ENCODE results near the gene LCORL.

Gene LCORL

GRCh38 chr4:17995165-17995564 is 26.4 kb downstream of the LCORL start:
- Histone ChIP-seq H3K14ac (ENCODE audit: low read length) (no peak overlapping the region), H3K79me1 (ENCODE audit: low read depth, low read length) (peaks cover 3% of the 10 kb centered on the region), H2AK5ac (ENCODE audit: low read depth, low read length) (no peak overlapping the region), H3K27ac (replicated peaks; ENCODE audit: low read length) (no peak overlapping the region), H3K36me3 (replicated peaks in 1 of 2; ENCODE audit: control insufficient read depth in 2 of 2, insufficient read depth in 2 of 2, low read length in 2 of 2) (peaks cover 3 to 4% of the 10 kb centered on the region in 2 donors), H2BK12ac (ENCODE audit: low read length) (no peak overlapping the region), H3K23ac (ENCODE audit: low read depth, low read length, poor library complexity) (no peak overlapping the region), H2BK120ac (ENCODE audit: low read depth, low read length) (no peak overlapping the region), H3K4me2 (ENCODE audit: insufficient read depth, low read length, poor library complexity, severe bottlenecking) (no peak overlapping the region), H2BK15ac (ENCODE audit: low read length) (no peak overlapping the region), H3K4ac (ENCODE audit: low read length) (no peak overlapping the region), H3K18ac (ENCODE audit: low read length) (no peak overlapping the region), H3K4me3 (ENCODE audit: low read length in 2 of 2) (no peak overlapping the region), H3K27me3 (ENCODE audit: control insufficient read depth in 3 of 3, insufficient read depth in 3 of 3, low read depth in 1 of 3, low read length in 3 of 3) (no peaks in the 10 kb centered on the region), H3K4me1 (ENCODE audit: control insufficient read depth in 2 of 2, insufficient read depth in 1 of 2, low read depth in 1 of 2, low read length in 2 of 2) (peaks cover 2% of the 10 kb centered on the region in 2 donors), H2BK5ac (ENCODE audit: low read length) (no peak overlapping the region), H4K8ac (ENCODE audit: low read depth, low read length) (no peak overlapping the region), H3K9ac (ENCODE audit: low read depth, low read length, poor library complexity) (no peak overlapping the region), H3K9me3 (replicated peaks in 1 of 2; ENCODE audit: control insufficient read depth in 2 of 2, insufficient read depth in 1 of 2, low read depth in 1 of 2, low read length in 2 of 2) (peaks cover 0 to 29% of the 10 kb centered on the region in 2 donors), H4K91ac (ENCODE audit: low read depth, low read length, poor library complexity) (no peak overlapping the region), H2AFZ (ENCODE audit: low read length) (no peak overlapping the region)
- WGBS, 2 donors (ENCODE audit: extremely low coverage in 2 of 2, insufficient read length in 2 of 2, insufficient replicate concordance in 1 of 2) = no CpG with 5 or more reads among the region's 2 CpGs
- no peak for DNase-seq (ENCODE audit: low spot score)

DNA sequence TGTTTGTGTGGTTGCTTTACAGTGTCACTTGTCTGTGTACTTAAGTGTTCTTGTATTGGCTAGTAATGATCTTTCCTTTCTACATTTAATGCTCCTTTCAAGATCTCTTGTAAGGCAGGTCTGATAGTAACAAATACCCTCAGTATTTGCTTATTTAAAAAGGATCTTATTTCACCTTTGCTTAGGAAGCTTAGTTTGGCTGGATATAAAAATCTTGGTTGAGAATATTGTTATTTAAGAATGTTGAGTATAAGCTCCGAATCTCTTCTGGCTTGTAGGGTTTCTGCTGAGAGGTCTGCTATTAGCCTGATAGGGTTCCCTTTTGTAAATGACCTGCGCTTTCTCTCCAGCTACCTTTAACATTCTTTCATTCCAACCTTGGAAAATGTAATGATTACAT is 35.7 kb downstream of the LCORL start:
- Histone ChIP-seq H2BK15ac (ENCODE audit: low read length) (no peak overlapping the region), H3K4me1 (ENCODE audit: control insufficient read depth in 2 of 2, insufficient read depth in 1 of 2, low read depth in 1 of 2, low read length in 2 of 2) (no peaks in the 10 kb centered on the region), H3K36me3 (replicated peaks in 1 of 2; ENCODE audit: control insufficient read depth in 2 of 2, insufficient read depth in 2 of 2, low read length in 2 of 2) (peaks cover 0 to 16% of the 10 kb centered on the region in 2 donors), H3K79me1 (ENCODE audit: low read depth, low read length) (peaks cover 1% of the 10 kb centered on the region), H3K4me3 (ENCODE audit: low read length in 2 of 2) (no peak overlapping the region), H2BK12ac (ENCODE audit: low read length) (no peak overlapping the region), H3K4ac (ENCODE audit: low read length) (no peak overlapping the region), H3K27me3 (ENCODE audit: control insufficient read depth in 3 of 3, insufficient read depth in 3 of 3, low read depth in 1 of 3, low read length in 3 of 3) (no peaks in the 10 kb centered on the region), H2AFZ (ENCODE audit: low read length) (no peak overlapping the region), H3K9me3 (replicated peaks in 1 of 2; ENCODE audit: control insufficient read depth in 2 of 2, insufficient read depth in 1 of 2, low read depth in 1 of 2, low read length in 2 of 2) (peaks cover 7 to 67% of the 10 kb centered on the region in 2 donors), H3K14ac (ENCODE audit: low read length) (no peak overlapping the region), H3K18ac (ENCODE audit: low read length) (no peak overlapping the region), H3K4me2 (ENCODE audit: insufficient read depth, low read length, poor library complexity, severe bottlenecking) (no peak overlapping the region), H3K23ac (ENCODE audit: low read depth, low read length, poor library complexity) (no peak overlapping the region), H2BK5ac (ENCODE audit: low read length) (no peak overlapping the region), H2BK120ac (ENCODE audit: low read depth, low read length) (no peak overlapping the region), H3K9ac (ENCODE audit: low read depth, low read length, poor library complexity) (no peak overlapping the region), H4K8ac (ENCODE audit: low read depth, low read length) (no peak overlapping the region), H4K91ac (ENCODE audit: low read depth, low read length, poor library complexity) (no peak overlapping the region), H3K27ac (replicated peaks; ENCODE audit: low read length) (no peak overlapping the region), H2AK5ac (ENCODE audit: low read depth, low read length) (no peak overlapping the region)
- no peak for DNase-seq (ENCODE audit: low spot score)
- no CpG with 5 or more reads among the region's 2 CpGs for WGBS, 2 donors (ENCODE audit: extremely low coverage in 2 of 2, insufficient read length in 2 of 2, insufficient replicate concordance in 1 of 2)

- Histone ChIP-seq H3K14ac (ENCODE audit: low read length) (no peak overlapping the region), H2BK12ac (ENCODE audit: low read length) (no peak overlapping the region), H3K4me3 (ENCODE audit: low read length in 2 of 2) (no peak overlapping the region), H2AFZ (ENCODE audit: low read length) (no peak overlapping the region), H4K91ac (ENCODE audit: low read depth, low read length, poor library complexity) (no peak overlapping the region), H3K4me2 (ENCODE audit: insufficient read depth, low read length, poor library complexity, severe bottlenecking) (no peak overlapping the region), H3K18ac (ENCODE audit: low read length) (no peak overlapping the region), H3K4me1 (ENCODE audit: control insufficient read depth in 2 of 2, insufficient read depth in 1 of 2, low read depth in 1 of 2, low read length in 2 of 2) (no peaks in the 10 kb centered on the region), H3K27me3 (ENCODE audit: control insufficient read depth in 3 of 3, insufficient read depth in 3 of 3, low read depth in 1 of 3, low read length in 3 of 3) (no peaks in the 10 kb centered on the region), H3K27ac (replicated peaks; ENCODE audit: low read length) (no peak overlapping the region), H2BK120ac (ENCODE audit: low read depth, low read length) (no peak overlapping the region), H2BK15ac (ENCODE audit: low read length) (no peak overlapping the region), H3K36me3 (replicated peaks in 1 of 2; ENCODE audit: control insufficient read depth in 2 of 2, insufficient read depth in 2 of 2, low read length in 2 of 2) (no peaks in the 10 kb centered on the region), H4K8ac (ENCODE audit: low read depth, low read length) (no peak overlapping the region), H3K9ac (ENCODE audit: low read depth, low read length, poor library complexity) (no peak overlapping the region), H3K4ac (ENCODE audit: low read length) (no peak overlapping the region), H3K9me3 (replicated peaks in 1 of 2; ENCODE audit: control insufficient read depth in 2 of 2, insufficient read depth in 1 of 2, low read depth in 1 of 2, low read length in 2 of 2) (peaks cover 6 to 37% of the 10 kb centered on the region in 2 donors), H2AK5ac (ENCODE audit: low read depth, low read length) (no peak overlapping the region), H3K23ac (ENCODE audit: low read depth, low read length, poor library complexity) (no peak overlapping the region), H3K79me1 (ENCODE audit: low read depth, low read length) (peaks cover 3% of the 10 kb centered on the region), H2BK5ac (ENCODE audit: low read length) (no peak overlapping the region)
- WGBS, 2 donors (ENCODE audit: extremely low coverage in 2 of 2, insufficient read length in 2 of 2, insufficient replicate concordance in 1 of 2) = no CpG with 5 or more reads among the region's 1 CpG
- no peak for DNase-seq (ENCODE audit: low spot score)
These were observed 40.5 kb downstream of the LCORL start for GRCh38 chr4:17981063-17981462.

DNA sequence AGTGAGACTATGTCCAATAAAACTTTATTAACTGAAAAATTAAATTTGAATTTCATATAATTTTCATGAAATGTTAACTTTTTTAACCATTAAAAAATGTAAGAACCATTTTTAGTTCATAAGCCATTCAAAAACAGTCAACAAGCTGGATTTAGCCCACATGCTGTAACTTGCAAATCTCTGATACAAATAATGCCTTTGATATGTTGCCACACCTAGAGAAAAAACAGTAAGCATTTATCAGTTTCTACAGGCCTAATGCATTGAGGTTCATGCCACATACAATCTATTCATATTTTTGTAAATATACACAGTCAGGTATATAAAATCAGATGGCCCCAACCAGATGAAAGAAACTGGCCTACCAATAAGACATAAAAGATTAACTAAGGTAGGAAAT is 52.8 kb downstream of the LCORL start:
- H3K27ac ChIP-seq (replicated peaks; ENCODE audit: low read length) = no peak overlapping the region
- H2BK5ac ChIP-seq (ENCODE audit: low read length) = no peak overlapping the region
- H2BK15ac ChIP-seq (ENCODE audit: low read length) = no peak overlapping the region
- no peak overlapping the region for H2BK12ac ChIP-seq (ENCODE audit: low read length)
- H3K9ac ChIP-seq (ENCODE audit: low read depth, low read length, poor library complexity) = no peak overlapping the region
- no peak overlapping the region for H3K23ac ChIP-seq (ENCODE audit: low read depth, low read length, poor library complexity)
- no peaks in the 10 kb centered on the region for H3K27me3 ChIP-seq (ENCODE audit: control insufficient read depth in 3 of 3, insufficient read depth in 3 of 3, low read depth in 1 of 3, low read length in 3 of 3)
- H3K4ac ChIP-seq (ENCODE audit: low read length) = no peak overlapping the region
- H4K8ac ChIP-seq (ENCODE audit: low read depth, low read length) = no peak overlapping the region
- no peak overlapping the region for H2AK5ac ChIP-seq (ENCODE audit: low read depth, low read length)
- H3K9me3 ChIP-seq (replicated peaks in 1 of 2; ENCODE audit: control insufficient read depth in 2 of 2, insufficient read depth in 1 of 2, low read depth in 1 of 2, low read length in 2 of 2) = peaks cover 0 to 5% of the 10 kb centered on the region in 2 donors
- H4K91ac ChIP-seq (ENCODE audit: low read depth, low read length, poor library complexity) = no peak overlapping the region
- H2BK120ac ChIP-seq (ENCODE audit: low read depth, low read length) = no peak overlapping the region
- H3K4me2 ChIP-seq (ENCODE audit: insufficient read depth, low read length, poor library complexity, severe bottlenecking) = no peak overlapping the region
- H3K14ac ChIP-seq (ENCODE audit: low read length) = no peak overlapping the region
- no peak overlapping the region for H3K4me3 ChIP-seq (ENCODE audit: low read length in 2 of 2)
- H3K18ac ChIP-seq (ENCODE audit: low read length) = no peak overlapping the region
- no peaks in the 10 kb centered on the region for H3K4me1 ChIP-seq (ENCODE audit: control insufficient read depth in 2 of 2, insufficient read depth in 1 of 2, low read depth in 1 of 2, low read length in 2 of 2)
- H3K79me1 ChIP-seq (ENCODE audit: low read depth, low read length) = no peaks in the 10 kb centered on the region
- H2AFZ ChIP-seq (ENCODE audit: low read length) = no peak overlapping the region
- peaks cover 0 to 41% of the 10 kb centered on the region in 2 donors for H3K36me3 ChIP-seq (replicated peaks in 1 of 2; ENCODE audit: control insufficient read depth in 2 of 2, insufficient read depth in 2 of 2, low read length in 2 of 2)
- no peak for DNase-seq (ENCODE audit: low spot score)
